Upper lobe of left lung (tissue), 4 donors: ENCODE measurements around the gene FGF9.

Experiments used
- CTCF ChIP-seq, 6 experiments: fragments of 450-650 bp in 4 of 6; fragments of 200-600 bp in 2 of 6; sonication (generic) in 2 of 6; IDR thresholded peaks; one replicate each; pipeline ENCODE4 v1.5.1; 2016 to 2019; ENCODE audit warnings: antibody characterized with exemption in 6 of 6
- EP300 ChIP-seq, 4 donors: sonication (generic); formaldehyde crosslinking; IDR thresholded peaks; one replicate each; pipeline ENCODE4 v1.5.1; 2017; ENCODE audit warnings: antibody characterized with exemption in 4 of 4, control low read depth in 2 of 4
- POLR2A ChIP-seq, 4 donors: fragments of 450-650 bp; IDR thresholded peaks; one replicate each; pipeline ENCODE4 v1.5.1; 2016 to 2017; ENCODE audit warnings: antibody characterized with exemption in 4 of 4, mild to moderate bottlenecking in 2 of 4

DNA sequence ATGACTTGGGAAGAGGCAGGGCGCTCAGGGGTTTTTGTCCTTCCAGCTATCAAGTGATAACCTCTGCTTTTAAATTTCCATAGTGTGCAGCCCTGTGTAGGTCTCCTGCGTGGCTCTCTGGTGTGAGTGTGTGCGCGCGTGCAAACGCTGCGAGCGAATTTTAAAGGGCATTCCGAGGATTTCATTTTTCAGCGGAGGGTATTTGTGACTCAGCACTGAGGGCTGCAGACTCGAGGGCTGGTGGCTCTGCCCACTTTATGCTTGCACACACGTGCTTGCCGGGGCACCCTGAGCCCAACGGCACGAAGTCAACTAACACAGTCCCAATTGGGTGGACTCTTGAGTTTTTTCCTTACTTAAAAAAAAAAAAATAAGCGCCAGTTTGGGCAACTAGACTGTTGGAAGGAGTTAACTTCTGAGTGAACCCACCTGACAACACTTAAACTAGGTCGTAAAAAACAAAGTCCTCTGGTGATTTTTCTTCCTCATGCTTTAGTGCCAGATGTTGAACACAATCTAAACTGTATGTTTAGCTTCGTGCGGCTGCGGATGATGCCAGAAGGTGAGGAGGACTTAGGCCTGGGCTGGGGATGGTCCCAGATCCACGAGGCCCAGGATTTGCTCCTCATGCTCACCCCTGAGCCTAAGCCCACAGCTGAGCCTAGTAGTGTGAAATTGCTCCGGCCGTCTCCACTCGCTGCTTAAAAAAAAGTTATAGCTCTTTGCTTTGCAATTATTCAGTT, 2.1 kb downstream of the FGF9 start:
- TF ChIP-seq CTCF (IDR thresholded peaks at IDR 0.05) (no peak), POLR2A (IDR thresholded peaks at IDR 0.05) (no peak), EP300 (IDR thresholded peaks at IDR 0.05) (no peak)
